ENCODE measurements around the gene CTSD. TPM values are rescaled to one million over a fixed set of nuclear protein-coding genes. Genes with fewer than 3 reads are reported as not detected.

Gene CTSD
- total RNA-seq, 1 donor from 2014 or later: 35.9 TPM

DNA sequence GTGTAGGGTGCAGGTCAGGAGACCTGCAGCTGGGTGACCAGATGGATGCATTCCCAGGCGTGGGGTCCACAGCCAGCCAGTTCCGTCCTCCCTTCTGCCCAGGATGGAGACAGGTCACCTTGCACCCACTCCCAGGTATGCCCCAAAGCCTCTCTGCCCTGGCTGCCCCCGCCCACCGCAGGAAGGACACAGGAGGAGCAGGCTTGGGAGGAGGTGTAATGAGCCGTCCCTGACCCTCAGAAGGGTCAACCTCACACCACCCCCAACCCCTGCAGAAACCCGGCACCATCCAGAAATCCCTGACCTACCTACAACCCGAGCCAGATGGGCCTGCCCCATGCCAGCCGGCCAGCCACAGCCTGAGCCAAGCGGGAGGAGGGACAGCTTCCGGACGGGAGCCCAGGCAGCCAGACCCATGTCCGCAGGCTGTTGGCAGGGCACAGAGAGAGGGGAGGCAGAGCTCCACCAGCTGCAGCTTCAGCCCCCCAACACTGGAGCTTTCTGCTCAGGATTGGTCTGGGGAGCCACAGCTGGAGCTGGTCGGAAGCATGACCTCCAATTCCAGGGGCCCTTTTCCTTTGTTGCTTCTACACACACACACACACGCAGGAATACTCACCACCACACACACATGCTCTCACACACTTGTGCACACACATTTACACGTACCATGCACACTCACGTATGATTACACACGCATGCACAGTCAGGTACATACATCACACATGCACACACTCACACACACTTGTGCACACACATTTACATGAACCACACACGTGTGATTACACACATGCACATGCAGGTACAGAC, 18.6 kb downstream of the CTSD start:
- no peak for DNase-seq

DNA sequence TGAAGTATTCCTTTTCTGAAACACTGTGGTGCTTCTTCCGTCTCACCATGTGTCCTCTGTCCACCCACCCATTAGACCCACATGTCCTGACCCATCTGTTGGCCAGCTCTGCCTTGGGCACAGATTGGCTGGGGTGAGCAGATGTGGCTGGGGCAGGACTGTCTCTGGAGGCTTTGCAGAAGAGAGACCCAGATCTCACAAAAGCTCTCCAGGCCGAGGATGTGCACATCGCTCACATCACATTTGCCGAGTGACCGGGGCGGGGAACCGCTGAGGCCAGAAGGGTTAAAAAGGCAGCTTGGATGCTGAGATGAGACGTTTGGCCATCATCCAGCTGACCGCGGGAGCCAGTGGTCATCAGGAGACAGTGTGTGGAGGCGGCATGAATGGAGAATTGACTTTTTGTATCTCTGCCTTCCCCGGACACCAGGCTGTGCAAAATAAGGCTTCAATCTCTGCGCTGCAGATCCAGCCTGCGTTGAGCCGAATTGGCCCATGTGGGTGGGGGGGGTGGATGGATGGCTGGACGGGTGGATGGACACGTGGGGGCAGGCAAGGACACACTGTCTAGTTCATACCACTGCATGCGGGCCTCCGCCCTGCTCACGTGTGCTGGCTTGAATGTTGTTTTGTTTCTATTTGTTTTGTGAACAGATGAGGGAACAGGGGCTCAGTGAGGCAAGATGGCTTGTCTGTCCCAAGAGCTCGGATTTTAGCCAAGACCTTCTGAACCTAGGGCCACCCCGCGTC, 19.4 kb downstream of the CTSD start:
- no peak for DNase-seq

DNA sequence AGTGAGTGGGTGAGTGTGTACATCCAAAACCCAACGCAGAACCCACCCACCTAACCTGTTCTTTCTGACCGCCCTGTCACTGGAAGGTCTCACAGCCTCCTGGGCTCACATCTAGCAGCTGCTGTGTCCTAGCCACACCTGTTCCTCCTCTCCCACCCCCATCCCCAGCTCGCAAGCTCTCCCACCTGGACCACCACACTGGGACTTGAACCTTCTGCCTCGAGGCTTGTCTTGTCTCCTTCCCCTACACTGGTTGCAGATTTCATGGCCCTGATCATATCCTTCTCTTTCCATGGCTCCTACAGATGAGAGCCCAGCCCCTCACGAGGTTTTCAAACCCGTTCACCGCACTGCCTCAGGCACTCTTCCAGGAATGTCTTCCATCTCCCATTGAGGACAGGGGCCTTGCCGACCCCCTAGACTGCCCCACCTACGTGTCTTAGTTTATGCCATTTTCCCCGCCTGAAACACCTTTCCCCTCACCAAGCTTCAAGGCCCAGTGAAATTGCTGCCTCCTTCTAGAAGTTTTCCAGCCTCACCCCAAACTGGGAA, 20.1 kb downstream of the CTSD start:
- DNase-seq: no peak

DNA sequence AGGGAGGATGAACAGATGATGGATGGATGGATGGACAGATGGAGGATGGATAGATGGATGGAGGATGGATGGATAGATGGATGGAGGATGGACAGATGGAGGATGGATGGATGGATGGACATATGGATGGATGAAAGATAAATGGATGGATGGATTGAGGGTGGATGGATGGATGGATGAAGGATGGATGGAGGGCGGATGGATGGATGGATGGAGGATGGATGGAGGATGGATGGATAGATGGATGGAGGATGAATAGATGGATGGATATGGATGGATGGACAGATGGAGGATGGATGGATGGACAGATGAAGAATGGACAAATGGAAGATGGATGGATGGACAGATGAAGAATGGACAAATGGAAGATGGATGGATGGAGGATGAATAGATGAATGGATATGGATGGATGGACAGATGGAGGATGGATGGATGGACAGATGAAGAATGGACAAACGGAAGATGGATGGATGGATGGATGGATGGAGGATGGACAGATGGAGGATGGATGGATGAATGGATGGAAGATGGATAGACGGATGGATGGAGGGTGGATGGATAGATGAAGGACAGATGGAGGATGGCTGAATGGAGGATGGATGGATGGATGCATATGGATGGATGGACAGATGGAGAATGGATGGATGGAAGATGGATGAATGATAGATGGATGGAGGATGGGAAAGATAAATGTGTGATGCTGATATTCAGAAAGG, 20.7 kb downstream of the CTSD start:
- DNase-seq: no peak

DNA sequence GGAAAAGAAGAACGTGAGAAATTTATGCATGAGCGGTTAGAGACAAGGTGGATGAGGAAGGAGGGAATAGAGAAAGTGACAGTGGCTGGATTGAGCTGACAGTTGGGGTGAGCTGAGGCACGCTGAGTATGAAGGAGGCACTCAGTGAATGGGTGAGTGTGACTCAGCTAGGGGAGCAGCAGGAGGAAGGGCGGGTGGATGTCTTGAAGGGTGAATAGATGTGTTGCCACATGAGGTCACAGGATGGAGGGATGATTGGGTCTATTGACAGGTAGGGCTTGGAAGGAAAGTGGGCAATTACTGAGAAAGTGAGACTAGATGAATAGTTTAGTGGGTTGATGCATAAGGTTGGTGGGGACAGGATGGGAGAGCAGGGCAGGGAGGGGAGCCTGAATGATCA, 21.4 kb downstream of the CTSD start:
- no peak for DNase-seq

DNA sequence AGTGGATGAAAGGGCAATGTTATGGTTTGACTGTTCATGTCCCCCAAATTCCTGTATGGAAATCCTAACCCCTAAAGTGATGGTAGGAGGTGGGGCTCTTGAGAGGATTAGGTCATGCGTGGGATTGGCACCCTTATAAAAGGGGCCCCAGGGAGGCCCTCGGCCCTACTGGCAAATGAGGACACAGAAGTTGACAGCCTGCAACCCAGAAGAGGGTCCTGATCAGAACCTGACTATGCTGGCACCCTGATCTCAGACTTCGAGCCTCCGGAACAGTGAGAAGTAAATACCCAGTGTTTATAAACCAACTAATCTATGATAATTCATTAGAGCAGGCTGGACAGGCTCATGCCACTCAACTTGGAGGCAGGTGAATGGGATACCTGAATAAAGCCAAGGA, 22.0 kb downstream of the CTSD start:
- DNase-seq: no peak

DNA sequence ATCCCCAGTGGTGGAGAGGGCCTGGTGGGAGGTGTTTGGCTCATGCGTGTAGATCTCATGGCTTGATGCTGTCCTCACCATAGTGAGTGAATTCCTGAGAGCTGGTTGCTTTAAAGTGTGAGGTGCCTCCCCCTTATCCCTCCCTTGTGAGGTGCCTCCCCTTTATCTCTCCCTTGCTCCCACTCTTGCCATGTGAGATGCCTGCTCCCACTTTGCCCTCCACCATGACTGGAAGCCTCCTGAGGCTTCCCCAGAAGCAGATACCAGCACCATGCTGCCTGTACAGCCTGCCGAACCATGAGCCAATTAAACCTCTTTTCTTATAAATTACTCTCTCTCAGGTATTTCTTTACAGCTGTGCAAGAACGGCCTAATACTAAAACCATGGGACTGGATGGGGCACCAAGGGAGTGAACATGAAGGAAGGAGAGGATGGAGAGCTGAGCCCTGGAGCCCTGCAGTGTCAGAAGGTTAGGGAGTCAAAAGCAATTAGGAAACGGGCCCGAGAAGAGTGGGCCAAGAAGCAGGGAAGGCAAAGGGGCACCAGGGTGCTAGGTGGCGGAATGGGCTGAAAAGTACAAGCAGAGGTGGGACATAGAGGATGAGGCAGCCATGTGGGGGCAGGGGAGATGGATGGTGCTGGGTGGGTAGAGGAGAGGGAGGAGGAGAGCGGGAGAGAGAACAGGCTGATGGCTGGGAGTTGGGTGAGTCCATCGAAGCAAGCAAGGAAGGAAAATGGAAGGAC, 22.8 kb downstream of the CTSD start:
- no peak for DNase-seq

DNA sequence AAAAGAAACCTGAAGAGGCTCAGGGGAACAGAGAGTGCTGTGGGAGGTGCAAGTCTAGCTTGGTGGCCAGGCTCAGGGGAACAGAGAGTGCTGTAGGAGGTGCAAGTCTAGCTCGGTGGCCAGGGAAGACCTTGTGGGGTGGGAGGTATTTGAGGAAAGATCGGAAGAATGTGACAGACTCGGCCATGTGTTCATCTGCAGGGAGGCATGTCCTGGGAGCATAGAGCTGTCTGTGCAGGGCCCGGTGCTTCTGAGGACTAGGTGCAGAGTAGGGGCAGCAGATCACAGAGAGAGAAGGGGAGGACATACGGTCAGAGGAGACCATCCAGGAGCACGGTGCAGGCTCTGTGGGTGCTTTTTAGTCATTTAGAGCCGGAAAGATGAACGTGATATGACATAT, 24.2 kb downstream of the CTSD start:
- no peak for DNase-seq

DNA sequence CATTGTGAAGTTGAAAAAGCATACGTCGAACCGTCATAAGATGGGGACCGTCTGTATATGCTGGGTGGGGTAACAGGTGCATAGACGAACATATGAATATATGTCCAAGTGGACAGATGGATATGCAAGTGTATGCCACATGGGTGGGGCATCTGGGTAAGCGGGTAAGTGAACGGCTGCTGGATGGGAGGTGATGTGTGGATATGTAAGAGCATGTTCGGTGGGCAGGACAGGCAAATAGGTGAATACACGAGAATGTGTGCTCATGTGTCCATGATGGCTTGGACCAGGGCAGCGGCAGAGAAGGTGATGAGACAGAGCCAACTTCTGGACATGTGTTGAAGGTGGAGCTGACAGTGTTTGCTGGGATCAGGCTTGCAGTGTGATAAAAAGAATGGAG, 25.3 kb downstream of the CTSD start:
- no peak for DNase-seq

DNA sequence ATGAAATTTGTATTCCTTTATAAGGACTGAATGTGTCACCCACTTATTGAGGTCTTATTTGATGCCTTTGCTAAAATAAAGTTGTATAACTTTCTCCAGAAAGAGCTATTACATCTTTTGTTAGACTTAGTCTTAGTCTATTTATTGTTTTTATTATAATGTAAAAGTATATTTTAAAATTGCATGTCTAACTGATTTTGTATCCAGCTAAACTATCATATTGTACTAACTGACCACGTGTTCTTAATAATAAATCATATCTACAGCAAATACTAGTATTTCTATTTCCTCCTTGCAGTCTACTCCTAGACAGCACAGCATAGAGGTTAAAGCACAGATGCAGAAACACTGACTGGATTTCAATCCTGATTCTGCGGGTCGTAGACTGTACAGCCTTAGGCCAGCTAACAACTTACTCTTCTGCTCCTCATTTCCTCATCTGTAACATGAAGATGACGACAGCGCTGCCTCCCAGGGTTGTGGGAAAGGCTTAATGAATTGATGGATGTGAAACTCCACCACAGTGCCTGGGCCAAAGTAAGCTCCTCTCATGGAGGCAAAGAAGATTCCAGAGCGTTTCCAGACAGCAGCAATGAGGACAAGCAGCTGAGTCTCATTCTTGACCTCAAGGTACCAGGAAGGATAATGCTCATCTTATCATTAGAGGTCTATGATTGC, 26.5 kb downstream of the CTSD start:
- DNase-seq: no peak

DNA sequence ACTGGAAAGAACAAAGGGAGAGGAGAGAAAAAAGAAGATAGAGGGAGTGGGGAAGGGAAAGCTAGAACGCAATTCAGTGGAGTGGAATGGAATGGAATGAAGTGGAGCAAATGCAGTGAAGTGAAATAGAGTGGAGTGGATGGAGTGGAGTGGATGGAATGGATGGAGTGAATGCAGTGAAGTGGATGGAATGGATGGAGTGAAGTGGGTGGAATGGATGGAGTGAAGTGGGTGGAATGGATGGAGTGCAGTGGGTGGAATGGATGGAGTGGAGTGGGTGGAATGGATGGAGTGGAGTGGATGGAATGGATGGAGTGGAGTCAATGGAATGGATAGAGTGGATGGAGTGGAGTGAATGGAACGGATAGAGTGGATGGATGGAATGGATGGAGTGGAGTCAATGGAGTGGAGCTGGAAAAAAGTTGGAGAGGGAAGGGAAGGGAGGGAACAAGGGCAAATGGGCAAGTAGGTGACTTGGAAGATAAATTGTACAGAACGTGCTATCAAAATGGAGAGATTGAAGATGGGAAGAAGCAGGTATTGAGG, 27.2 kb downstream of the CTSD start:
- no peak for DNase-seq

DNA sequence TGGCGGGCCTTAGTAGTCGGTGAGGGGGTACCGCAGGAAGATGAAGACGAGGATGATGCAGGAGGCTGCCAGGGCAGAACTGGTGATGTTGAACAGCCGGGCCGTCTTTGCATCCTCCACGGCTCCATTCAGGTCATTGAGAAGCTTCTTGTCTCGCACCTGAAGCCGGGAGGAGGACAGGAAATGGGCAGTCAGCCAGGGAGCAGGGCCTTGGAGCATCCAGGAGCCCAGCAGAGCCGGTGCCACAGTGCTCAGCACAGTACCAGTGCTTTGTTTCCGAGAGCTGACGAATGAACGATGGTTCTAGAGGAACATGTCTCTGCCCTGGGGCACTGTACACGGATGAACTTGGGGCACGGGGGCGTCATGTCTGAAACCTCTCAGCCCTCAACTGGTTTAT, 28.5 kb downstream of the CTSD start:
- no peak for DNase-seq

DNA sequence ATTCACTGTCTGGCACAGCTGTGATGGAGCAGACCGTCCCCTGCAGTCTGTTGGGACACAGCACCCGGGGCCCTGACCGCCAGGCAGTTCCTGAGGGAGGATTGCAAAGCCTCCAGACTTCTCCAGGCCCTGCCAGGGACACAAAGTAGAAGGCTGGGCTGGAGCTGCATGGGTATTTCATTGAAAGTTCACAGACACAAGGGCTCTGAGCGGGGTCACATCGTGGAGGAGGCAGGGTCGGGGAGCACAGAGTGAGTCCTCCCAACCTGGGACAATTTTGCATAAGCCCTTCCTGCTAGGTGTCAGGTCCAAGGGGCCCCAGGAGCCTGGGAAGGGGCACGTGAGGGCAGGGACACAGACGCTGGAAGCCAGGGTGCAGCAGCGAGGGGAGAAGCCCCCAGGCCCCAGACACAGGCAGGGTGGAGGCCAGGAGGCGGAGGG, 29.1 kb downstream of the CTSD start:
- no peak for DNase-seq

DNA sequence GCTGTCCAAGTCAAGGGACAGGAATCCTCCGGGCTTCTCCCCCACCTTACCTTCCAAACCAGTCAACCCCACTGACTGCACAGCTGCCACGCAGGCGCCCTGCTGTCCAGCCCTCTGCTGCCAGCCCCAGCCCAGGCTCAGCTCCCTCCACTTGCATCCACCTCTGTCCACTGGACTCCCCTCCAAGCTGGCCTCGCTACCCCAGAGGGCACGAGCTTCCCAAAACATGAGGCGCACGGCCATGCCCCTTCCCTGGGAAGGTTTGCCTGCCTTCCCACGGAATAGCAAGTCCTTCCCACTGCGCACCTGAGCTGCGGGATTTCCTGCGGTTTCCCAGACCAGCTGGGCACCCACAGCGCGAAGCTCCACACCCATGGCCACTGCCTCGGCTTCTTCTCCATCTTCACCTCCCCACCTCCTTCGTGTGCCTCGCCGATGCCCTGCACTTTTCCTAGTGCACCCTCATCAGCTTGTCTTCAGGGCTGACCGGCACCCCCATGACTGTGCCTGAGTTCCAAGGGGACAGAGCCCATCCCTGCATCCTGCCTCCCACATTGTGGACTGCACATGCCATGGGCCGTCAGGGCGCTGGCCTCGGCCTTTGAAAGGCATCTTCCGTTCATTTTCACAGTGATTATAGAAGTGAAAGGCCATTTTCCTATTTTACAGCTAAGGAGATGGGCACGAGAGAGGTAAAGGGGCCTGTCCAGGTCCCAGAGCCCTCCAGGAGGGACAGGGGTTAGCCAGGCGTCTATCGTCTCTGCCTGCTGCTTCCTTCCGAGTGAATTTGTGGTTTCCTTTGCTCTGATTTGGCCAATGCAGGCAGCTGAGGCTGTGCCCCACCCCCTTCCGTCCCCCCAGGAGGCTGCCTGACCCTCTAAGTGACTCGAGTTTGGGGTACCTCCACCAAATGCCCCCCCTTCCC, 29.7 kb downstream of the CTSD start:
- DNase-seq: no peak

DNA sequence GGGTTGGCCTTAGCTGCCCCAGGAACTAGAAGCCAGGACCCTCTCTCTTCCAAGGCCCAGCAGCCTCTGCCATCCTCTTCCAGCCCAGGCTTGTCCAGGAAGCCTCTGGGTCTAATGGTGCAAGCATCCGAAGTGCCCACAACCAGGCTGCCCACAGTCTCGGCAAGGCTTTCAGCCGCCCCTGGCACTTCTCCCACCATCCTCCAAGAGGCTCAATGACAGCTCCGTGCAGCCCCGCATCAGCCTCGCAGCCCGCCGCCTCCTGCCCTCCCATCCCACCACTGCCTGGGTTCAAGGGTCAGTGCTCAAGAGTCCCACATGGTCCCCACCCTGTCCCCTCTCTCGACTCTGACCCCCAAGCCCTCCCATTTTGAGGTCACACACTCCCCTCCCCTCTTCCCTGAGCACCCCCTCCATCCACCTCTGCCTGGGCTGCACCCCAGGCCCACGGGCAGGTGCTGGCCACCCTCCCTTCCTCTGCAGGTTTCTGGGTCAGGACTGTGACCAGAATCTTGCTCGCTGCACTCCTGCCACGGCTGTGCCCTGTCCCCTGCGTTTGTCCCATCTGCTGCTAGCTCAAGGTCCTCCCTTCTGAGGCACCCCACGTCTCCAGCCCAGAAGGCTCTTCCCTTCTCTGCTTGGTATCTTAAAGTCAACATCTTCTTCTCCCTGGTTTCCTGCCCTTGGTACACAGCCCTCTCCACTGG, 30.6 kb downstream of the CTSD start:
- DNase-seq: no peak

DNA sequence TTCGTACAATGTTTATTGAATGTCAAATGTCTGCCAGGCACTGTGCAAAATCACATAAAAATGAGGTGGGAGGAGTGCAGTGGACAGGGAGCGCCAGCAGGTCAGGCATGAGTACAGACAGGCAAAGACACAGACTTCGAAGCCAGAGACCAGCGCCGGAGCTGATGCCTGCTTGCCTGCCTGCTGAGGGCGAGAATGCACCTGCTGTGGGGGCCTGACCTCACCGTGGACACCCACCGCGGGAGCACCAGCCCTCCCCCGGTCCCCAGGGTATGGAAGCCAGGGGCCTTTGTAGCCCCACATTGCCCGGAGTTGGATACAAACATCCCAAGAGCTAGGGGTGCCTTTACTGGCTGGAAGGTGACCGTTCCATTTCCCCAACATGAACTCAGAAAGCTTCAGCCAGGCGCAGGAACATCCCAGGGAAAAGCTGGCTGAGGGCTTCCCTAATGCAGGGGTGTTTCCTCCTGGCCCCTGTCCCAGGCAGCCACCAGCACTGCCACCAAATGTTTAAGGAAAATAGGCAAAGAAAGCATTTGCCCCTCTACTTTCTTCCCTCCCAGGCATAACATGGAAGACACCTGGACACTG, 31.2 kb downstream of the CTSD start:
- no peak for DNase-seq

DNA sequence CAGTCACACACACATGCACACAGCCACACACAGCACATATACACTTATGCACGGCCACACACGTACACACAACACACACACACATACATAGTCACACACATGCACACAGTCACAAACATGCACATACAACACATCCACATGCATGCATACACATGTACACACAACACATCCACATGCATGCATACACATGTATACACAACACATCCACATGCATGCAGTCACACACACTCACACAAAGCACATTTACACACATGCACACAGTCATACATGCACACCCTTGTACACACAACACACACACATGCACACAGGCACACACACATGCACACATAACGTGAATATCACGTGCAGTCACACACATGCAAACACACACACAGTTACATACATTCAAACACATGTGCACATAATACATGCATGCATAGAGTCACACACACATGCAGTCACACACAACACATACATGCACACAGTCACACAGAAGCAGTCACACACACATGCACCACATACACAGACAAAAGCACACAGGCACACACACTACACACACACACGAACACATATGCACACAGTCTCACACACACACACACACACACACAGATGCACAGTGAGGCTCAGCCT, 32.2 kb downstream of the CTSD start:
- no peak for DNase-seq

DNA sequence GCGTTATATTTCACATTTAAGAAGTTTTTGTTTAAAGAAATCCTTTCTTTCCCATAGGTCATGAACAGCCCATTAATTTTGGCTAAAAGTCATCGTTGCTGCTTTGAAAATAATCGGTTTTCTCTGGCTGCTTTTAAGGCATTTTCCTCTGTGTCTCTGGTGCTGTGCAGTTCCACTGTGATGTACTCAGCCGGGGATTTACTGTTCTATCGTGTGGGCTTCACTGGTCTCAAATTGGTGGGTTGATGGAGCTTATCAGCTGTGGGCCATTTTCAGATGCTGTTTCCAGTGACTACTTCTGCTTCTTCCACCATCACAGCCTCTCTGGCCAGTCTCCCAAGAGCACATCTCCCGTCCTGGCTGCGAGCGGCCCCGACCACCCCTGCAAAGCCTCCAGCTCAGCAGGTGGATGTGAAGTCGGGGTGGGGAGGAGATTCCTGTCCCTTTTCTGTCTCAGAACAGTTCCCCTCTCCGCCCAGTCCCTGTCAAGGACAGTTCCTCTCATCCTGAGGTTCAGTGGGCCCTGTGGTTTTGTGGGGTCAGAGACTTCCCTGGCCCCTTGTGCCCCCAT, 33.6 kb downstream of the CTSD start:
- no peak for DNase-seq

All from occipital lobe (tissue), 2 donors.